ENCODE data around the gene PPP1R11. TPM values are rescaled to one million over a fixed set of nuclear protein-coding genes. Genes with fewer than 3 reads are reported as not detected.
"Not testable (repeated sequence)": the region's sequence is repeated elsewhere in the genome, so short reads cannot be mapped to it uniquely, and the experiment has no call there.

PPP1R11 gene
- total RNA-seq, 1 experiment from 2014 or later, result 23.8 TPM

DNA sequence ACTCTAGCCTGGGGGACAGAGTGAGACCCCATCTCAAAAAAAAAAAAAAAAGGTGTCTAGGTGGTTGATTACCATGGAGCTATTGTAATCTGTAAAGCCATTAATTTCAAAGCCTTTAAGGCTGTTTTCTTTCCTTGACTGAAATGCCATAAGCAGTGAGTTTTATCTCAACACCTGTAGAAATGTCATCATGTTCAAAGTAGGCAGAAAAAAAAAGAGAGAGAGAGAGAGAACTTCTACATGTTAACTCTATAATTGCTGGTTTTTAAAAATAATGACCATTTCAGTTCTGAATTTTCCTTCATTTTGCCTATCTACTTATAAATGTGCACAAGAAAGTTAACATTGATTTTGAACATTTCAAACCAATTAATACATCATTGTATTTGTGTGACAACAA lies 35.6 kb upstream of the PPP1R11 start:
- Histone ChIP-seq H3K4me1 (ENCODE audit: insufficient read depth, low read length) (no peaks in the 10 kb centered on the region), H3K23me2 (ENCODE audit: insufficient read length, low read depth, low read length, poor library complexity, severe bottlenecking) (no peaks in the 10 kb centered on the region), H4K20me1 (ENCODE audit: control insufficient read depth, insufficient read depth, insufficient read length) (no peaks in the 10 kb centered on the region), H2BK15ac (ENCODE audit: low read depth, low read length) (no peak overlapping the region), H3K4me2 (ENCODE audit: insufficient read depth, insufficient read length, low read length) (no peak overlapping the region), H4K8ac (replicated peaks; ENCODE audit: insufficient read length, low read depth, low read length) (no peak overlapping the region), H4K5ac (ENCODE audit: insufficient read length, low read depth, low read length) (no peak overlapping the region), H3K9ac (ENCODE audit: extremely low read depth, insufficient read length, low read length) (no peak overlapping the region), H2BK12ac (ENCODE audit: insufficient read length, low read depth, low read length) (no peak overlapping the region), H4K91ac (ENCODE audit: insufficient read length, low read depth, low read length) (no peak overlapping the region), H3K56ac (ENCODE audit: insufficient read length, low read depth, low read length) (no peak overlapping the region), H3K79me1 (ENCODE audit: insufficient read depth, low read depth, low read length, poor library complexity, severe bottlenecking) (no peaks in the 10 kb centered on the region), H2AK5ac (ENCODE audit: insufficient read length, low read length) (no peak overlapping the region), H3K18ac (ENCODE audit: insufficient read length, low read depth, low read length) (no peak overlapping the region), H3K27me3 (ENCODE audit: insufficient read depth, low read length) (no peaks in the 10 kb centered on the region), H2BK5ac (ENCODE audit: insufficient read length, low read length) (no peak overlapping the region), H3K14ac (ENCODE audit: insufficient read depth, low read length) (no peak overlapping the region), H3K79me2 (ENCODE audit: insufficient read depth, low read length) (no peaks in the 10 kb centered on the region), H2AFZ (ENCODE audit: low read length) (no peak overlapping the region), H2BK20ac (ENCODE audit: low read depth, low read length, poor library complexity, severe bottlenecking) (no peak overlapping the region), H3K9me3 (ENCODE audit: control insufficient read depth, low read depth, low read length) (no peaks in the 10 kb centered on the region), H3K27ac (ENCODE audit: insufficient read length, low read depth, low read length) (no peak overlapping the region), H2BK120ac (ENCODE audit: low read depth, low read length, poor library complexity, severe bottlenecking) (no peak overlapping the region), H3K4ac (ENCODE audit: low read depth, low read length) (no peak overlapping the region), H3T11ph (ENCODE audit: low read length) (no peak overlapping the region), H3K23ac (ENCODE audit: insufficient read length, low read depth, low read length) (no peak overlapping the region)
- no peaks in the 10 kb centered on the region for H3K27me3 Mint-ChIP-seq (ENCODE audit: low read depth)
- H3K4me3 Mint-ChIP-seq, result no peak overlapping the region
- H3K4me1 Mint-ChIP-seq, result no peaks in the 10 kb centered on the region
- no peaks in the 10 kb centered on the region for H3K9me3 Mint-ChIP-seq
- H3K36me3 Mint-ChIP-seq (ENCODE audit: insufficient read depth in 1 of 3, low read depth in 3 of 3), result no peaks in the 10 kb centered on the region; a peak in 1 of 7 replicates
- no peak for DNase-seq
- H3K27ac Mint-ChIP-seq, result no peak overlapping the region
- TF ChIP-seq CTCF (conservative IDR thresholded peaks at IDR 0.05), result no peak

DNA sequence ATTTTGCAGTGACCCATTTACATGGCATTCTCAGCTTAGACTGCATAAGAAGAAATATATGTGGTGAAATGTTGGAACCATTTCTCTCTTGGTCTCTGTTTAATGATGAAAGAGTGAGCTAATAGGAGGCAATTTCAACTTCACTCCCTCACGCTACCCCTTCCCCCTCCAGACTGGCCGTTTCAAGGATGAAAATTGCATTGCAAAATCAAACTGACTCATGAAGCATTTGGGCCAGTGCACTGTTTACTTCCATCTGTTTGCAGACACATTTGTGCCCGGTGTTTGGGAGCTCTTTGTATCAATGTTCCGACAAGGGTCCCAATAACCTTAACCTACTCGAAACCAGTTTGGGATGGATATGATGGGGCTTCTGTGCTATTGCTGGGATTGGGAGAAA lies 33.6 kb upstream of the PPP1R11 start:
- not testable (repeated sequence) for H2AK5ac ChIP-seq (ENCODE audit: insufficient read length, low read length); H2BK20ac ChIP-seq (ENCODE audit: low read depth, low read length, poor library complexity, severe bottlenecking); H2BK5ac ChIP-seq (ENCODE audit: insufficient read length, low read length); H3K9ac ChIP-seq (ENCODE audit: extremely low read depth, insufficient read length, low read length); H3K23me2 ChIP-seq (ENCODE audit: insufficient read length, low read depth, low read length, poor library complexity, severe bottlenecking); H2BK120ac ChIP-seq (ENCODE audit: low read depth, low read length, poor library complexity, severe bottlenecking); H4K91ac ChIP-seq (ENCODE audit: insufficient read length, low read depth, low read length); H3K14ac ChIP-seq (ENCODE audit: insufficient read depth, low read length); H2BK15ac ChIP-seq (ENCODE audit: low read depth, low read length); H3K4ac ChIP-seq (ENCODE audit: low read depth, low read length); H2AFZ ChIP-seq (ENCODE audit: low read length); H3K18ac ChIP-seq (ENCODE audit: insufficient read length, low read depth, low read length); H4K8ac ChIP-seq (replicated peaks; ENCODE audit: insufficient read length, low read depth, low read length); H3K9me3 ChIP-seq (ENCODE audit: control insufficient read depth, low read depth, low read length); H3K27ac ChIP-seq (ENCODE audit: insufficient read length, low read depth, low read length); H3K4me1 Mint-ChIP-seq; H3K27ac Mint-ChIP-seq; H3K27me3 ChIP-seq (ENCODE audit: insufficient read depth, low read length); H4K20me1 ChIP-seq (ENCODE audit: control insufficient read depth, insufficient read depth, insufficient read length); H3K79me2 ChIP-seq (ENCODE audit: insufficient read depth, low read length); H3K23ac ChIP-seq (ENCODE audit: insufficient read length, low read depth, low read length); H3K9me3 Mint-ChIP-seq; H3K4me1 ChIP-seq (ENCODE audit: insufficient read depth, low read length); H4K5ac ChIP-seq (ENCODE audit: insufficient read length, low read depth, low read length); H3K4me2 ChIP-seq (ENCODE audit: insufficient read depth, insufficient read length, low read length); H3K79me1 ChIP-seq (ENCODE audit: insufficient read depth, low read depth, low read length, poor library complexity, severe bottlenecking); H3K4me3 Mint-ChIP-seq; H3T11ph ChIP-seq (ENCODE audit: low read length); H2BK12ac ChIP-seq (ENCODE audit: insufficient read length, low read depth, low read length); H3K36me3 Mint-ChIP-seq (ENCODE audit: insufficient read depth in 1 of 3, low read depth in 3 of 3); DNase-seq; H3K56ac ChIP-seq (ENCODE audit: insufficient read length, low read depth, low read length); H3K27me3 Mint-ChIP-seq (ENCODE audit: low read depth)
- no CpG with 5 or more reads among the region's 5 CpGs for WGBS (ENCODE audit: extremely low coverage, insufficient read length, low lambda C conversion rate)
